Duodenal mucosa (tissue), 2 donors: ENCODE measurements around the gene ZNF813.

ENCODE experiments used
- H3K27ac ChIP-seq: one replicate; pipeline ENCODE4 v1.7.0; 2013; ENCODE audit warnings: low read depth, low read length
- H3K27me3 ChIP-seq, 2 donors: one replicate each; pipeline ENCODE4 v1.7.0; 2013; ENCODE audit warnings: low read length in 2 of 2, control low read depth in 1 of 2; ENCODE audit not compliant: insufficient read depth in 2 of 2, control insufficient read depth in 1 of 2
- H3K36me3 ChIP-seq, 2 donors: one replicate each; pipeline ENCODE4 v1.7.0; 2013; ENCODE audit warnings: low read length in 2 of 2, control low read depth in 1 of 2; ENCODE audit not compliant: insufficient read depth in 2 of 2, control insufficient read depth in 1 of 2
- H3K4me1 ChIP-seq, 2 donors: one replicate each; pipeline ENCODE4 v1.7.0; 2013; ENCODE audit warnings: low read length in 2 of 2, control low read depth in 1 of 2; ENCODE audit not compliant: insufficient read depth in 2 of 2, control insufficient read depth in 1 of 2
- H3K4me3 ChIP-seq, 2 donors: one replicate each; pipeline ENCODE4 v1.7.0; 2013; ENCODE audit warnings: low read length in 2 of 2, low read depth in 1 of 2
- H3K9ac ChIP-seq, 2 donors: one replicate each; pipeline ENCODE4 v1.7.0; 2013; ENCODE audit warnings: low read length in 2 of 2, low read depth in 1 of 2
- H3K9me3 ChIP-seq, 2 donors: one replicate each; pipeline ENCODE4 v1.7.0; 2013; ENCODE audit warnings: low read length in 2 of 2, control low read depth in 1 of 2; ENCODE audit not compliant: control insufficient read depth in 1 of 2

The ZNF813 gene

DNA sequence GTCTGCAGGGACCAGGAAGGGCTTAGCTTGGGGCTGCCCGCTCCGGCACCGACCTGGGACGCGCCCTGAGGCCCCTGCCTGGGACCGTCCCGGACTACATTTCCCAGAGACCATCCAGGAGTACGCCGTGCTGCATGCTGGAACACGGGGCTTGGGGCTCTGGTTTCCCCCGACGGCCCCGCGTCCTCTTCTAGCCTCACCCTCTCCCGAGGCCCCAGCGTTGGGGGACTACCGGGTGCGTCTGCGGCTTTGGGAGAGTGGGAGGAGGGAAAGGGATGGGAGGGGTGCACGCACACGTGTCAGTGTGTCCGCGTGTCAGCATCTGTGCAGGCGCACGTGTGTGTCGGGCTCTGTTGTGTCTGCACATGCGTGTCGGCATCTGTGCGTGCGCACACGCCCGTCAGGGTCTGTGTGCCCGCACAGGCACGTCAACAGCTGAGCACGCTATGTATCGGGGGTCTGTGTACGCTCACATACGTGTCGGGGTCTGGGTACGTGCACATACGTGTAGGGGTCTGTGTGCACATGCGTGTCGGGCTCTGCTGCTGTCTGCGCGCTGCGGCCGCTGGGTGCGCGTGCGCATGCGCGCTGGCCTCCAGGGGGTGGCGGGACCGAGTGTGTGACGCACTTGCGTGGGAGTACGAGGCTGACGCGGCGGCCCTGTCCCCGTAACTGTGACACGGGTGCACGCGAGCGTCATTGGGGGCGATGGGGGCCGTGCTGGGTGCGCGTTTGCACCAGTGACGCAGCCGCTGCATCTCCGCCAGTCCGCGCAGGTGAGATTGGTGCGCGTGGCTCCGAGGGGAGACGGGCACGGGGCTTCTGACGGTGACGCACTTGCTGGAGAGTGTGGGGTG, 70.2 kb downstream of the ZNF813 start, which contains the start of gene ZNF331:
Gene ZNF331, plus strand, starts transcription at position 625 of the 857 bp plus-strand sequence. CDS start 31,232 bp downstream, outside the sequence.
- H3K4me3 ChIP-seq = peak within 1 kb of the TSS; percentile 82 to 98
- H3K36me3 ChIP-seq = no peaks in the 10 kb centered on the region
- peak within 1 kb of the TSS; percentile 67 for H3K9ac ChIP-seq
- no peaks in the 10 kb centered on the region for H3K27me3 ChIP-seq
- peaks cover 0 to 4% of the 10 kb centered on the region in 2 donors for H3K9me3 ChIP-seq
- no peaks in the 10 kb centered on the region for H3K4me1 ChIP-seq
- peak within 1 kb of the TSS; percentile 79 for H3K27ac ChIP-seq

DNA sequence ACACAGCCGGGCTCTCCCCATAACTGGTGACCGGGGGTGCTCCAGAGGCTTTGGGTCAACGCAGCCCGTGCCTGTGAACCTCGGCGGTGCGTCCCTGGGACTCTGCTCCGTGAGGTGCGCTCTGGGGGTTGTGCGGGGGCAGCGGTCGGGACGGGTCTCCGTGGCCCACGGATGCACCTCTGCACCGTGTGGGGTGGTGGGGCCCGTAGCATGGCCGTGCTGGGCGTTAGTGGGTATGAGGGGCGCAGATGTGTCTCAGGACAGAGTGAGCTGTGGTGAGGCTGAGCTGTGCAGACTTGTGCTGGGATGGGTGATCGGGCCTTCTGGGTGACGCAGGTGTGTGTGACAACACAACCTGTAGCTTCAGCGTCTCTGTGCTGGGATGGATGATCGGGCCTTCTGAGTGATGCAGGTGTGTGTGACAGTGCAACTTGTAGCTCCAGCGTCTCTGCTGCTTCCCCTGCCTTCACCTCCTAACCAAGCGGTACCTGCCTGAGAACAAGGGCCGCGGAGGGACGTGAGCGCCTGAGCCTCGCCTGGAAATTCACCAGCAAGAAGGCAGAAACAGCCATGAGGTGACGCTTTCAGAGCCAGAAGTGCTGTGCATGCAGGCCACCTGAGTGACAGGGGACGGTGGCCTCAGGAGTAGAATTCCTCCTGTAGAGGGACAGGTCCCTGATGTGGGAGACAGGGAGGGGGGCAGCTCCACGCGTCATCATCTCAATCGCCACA, 71.0 kb downstream of the ZNF813 start:
- H3K36me3 ChIP-seq = no peaks in the 10 kb centered on the region
- peak overlapping the region; percentile 67 for H3K9ac ChIP-seq
- H3K9me3 ChIP-seq = peaks cover 0 to 4% of the 10 kb centered on the region in 2 donors
- peak overlapping the region; percentile 82 to 98 for H3K4me3 ChIP-seq
- H3K27ac ChIP-seq = peak overlapping the region; percentile 79
- no peaks in the 10 kb centered on the region for H3K27me3 ChIP-seq
- no peaks in the 10 kb centered on the region for H3K4me1 ChIP-seq

DNA sequence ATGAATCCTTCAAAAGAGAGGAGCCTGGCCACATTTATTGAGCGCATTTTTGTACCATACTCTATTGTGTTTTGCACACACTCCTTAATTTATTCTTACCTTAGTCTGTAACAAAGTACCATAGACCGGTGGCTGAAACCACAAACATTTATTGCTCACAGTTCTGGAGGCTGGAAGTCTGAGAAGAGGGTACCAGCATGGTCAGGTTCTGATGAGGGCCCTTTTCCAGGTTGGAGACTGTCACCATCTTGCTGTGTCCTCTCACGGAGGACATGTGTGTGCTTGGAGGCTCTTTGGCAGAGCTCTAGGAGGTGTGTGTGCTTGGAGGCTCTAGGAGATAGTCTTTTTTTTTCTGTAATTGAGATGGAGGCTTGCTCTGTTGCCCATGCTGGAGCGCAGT, 72.6 kb downstream of the ZNF813 start:
- H3K4me1 ChIP-seq = no peaks in the 10 kb centered on the region
- no peak overlapping the region for H3K9ac ChIP-seq
- H3K4me3 ChIP-seq = no peak overlapping the region
- H3K27ac ChIP-seq = no peak overlapping the region
- no peaks in the 10 kb centered on the region for H3K27me3 ChIP-seq
- H3K36me3 ChIP-seq = peaks cover 0 to under 1% of the 10 kb centered on the region in 2 donors
- H3K9me3 ChIP-seq = peaks cover 0 to 4% of the 10 kb centered on the region in 2 donors

DNA sequence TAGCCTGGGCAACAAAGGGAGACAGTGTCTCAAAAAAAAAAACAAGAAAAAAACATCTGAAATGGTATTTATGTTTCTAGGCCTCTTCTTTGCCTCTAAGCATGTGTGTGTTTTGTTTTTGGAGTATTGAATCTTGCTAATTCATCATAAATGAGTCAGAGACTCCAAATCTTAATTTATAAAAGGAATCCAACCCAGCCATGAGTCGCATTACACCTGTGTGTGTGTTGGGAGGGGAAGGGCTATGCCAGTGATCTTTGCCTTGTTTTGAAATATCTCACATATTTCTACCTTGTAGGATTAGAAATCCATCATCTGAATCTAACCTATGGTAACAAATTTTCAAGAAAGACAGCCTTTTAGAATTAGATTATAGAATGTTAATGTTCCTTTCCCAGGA, 74.4 kb downstream of the ZNF813 start:
- no peak overlapping the region for H3K27ac ChIP-seq
- no peak overlapping the region for H3K4me3 ChIP-seq
- H3K9ac ChIP-seq = no peak overlapping the region
- peaks cover 0 to 4% of the 10 kb centered on the region in 2 donors for H3K9me3 ChIP-seq
- H3K36me3 ChIP-seq = peaks cover 0 to 5% of the 10 kb centered on the region in 2 donors
- no peaks in the 10 kb centered on the region for H3K4me1 ChIP-seq
- no peaks in the 10 kb centered on the region for H3K27me3 ChIP-seq

GRCh38 chr19:53545271-53546065, 77.9 kb downstream of the ZNF813 start:
- Histone ChIP-seq H3K27ac (no peak overlapping the region), H3K36me3 (peaks cover 0 to 5% of the 10 kb centered on the region in 2 donors), H3K27me3 (no peaks in the 10 kb centered on the region), H3K9ac (no peak overlapping the region), H3K4me1 (no peaks in the 10 kb centered on the region), H3K4me3 (no peak overlapping the region), H3K9me3 (peaks cover 0 to 4% of the 10 kb centered on the region in 2 donors)
